Effector memory CD4-positive, alpha-beta T cell (primary cell): ENCODE data around the gene IGSF3.
"Not testable (repeated sequence)": the region's sequence is repeated elsewhere in the genome, so short reads cannot be mapped to it uniquely, and the experiment has no call there.

ENCODE experiments used
- DNase-seq, 3 donors: peaks; one replicate each; pipeline ENCODE4 v3.0.0-alpha.2; 2020
- H3K27ac ChIP-seq: 2 replicates; pipeline ENCODE4 v1.7.0; 2013; ENCODE audit warnings: mild to moderate bottlenecking, low read length, moderate library complexity; ENCODE audit not compliant: insufficient read depth, poor library complexity, severe bottlenecking
- H3K27me3 ChIP-seq: replicated peaks from 2 replicates; pipeline ENCODE4 v1.7.0; 2013; ENCODE audit warnings: mild to moderate bottlenecking, low read length; ENCODE audit not compliant: insufficient read depth, control insufficient read depth, poor library complexity, severe bottlenecking
- H3K36me3 ChIP-seq: 2 replicates; pipeline ENCODE4 v1.7.0; 2013; ENCODE audit warnings: mild to moderate bottlenecking, low read length, moderate library complexity; ENCODE audit not compliant: control insufficient read depth, insufficient read depth
- H3K4me1 ChIP-seq: 2 replicates; pipeline ENCODE4 v1.7.0; 2013; ENCODE audit warnings: low read length, mild to moderate bottlenecking; ENCODE audit not compliant: control insufficient read depth, insufficient read depth, poor library complexity, severe bottlenecking
- H3K4me3 ChIP-seq: 2 replicates; pipeline ENCODE4 v1.7.0; 2013; ENCODE audit warnings: low read length, low read depth, mild to moderate bottlenecking; ENCODE audit not compliant: insufficient read depth, poor library complexity, severe bottlenecking
- H3K9me3 ChIP-seq: 2 replicates; pipeline ENCODE4 v1.7.0; 2013; ENCODE audit warnings: mild to moderate bottlenecking, low read length, moderate library complexity; ENCODE audit not compliant: control insufficient read depth

Gene IGSF3

DNA sequence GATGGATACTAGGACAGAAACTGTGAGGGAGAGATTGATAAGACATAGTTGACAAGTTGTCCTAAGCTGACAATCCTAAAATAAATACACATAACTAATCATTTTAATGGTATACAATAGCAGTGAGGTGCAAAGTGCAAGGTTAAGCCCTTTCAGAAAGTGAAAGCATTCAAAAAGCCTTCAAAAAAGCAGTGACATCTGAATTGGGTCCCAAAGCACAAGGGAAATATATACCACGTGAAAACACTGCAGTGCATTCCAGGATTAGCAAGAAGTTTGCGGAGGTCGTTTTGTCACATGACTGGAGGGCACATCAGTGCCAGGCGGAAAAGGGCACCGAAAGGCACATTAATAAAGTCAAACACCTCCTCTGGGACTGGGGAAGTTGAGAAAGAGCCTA is 42.4 kb downstream of the IGSF3 start:
- not testable (repeated sequence) for H3K27ac ChIP-seq, H3K9me3 ChIP-seq, H3K4me3 ChIP-seq, H3K4me1 ChIP-seq, DNase-seq, H3K36me3 ChIP-seq, H3K27me3 ChIP-seq

DNA sequence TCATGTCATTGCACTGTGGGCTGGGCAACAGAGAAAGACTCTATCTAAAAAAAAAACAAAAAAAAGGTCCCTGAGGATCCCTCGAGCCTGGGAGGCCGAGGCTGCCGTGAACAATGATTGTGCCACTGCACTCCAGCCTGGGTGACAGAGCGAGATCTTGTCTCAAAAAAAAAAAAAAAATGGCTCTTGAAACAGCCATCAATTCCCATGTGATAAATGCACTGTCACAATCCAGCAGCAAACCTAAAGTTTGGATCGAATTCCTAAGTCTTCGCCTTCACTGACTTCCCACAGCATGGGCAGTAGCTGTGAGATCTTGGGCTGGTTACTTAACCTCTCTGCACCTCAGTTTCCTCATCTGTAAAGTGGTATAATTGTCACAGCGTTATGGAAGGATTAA is 43.5 kb downstream of the IGSF3 start:
- H3K4me3 ChIP-seq: no peak overlapping the region
- H3K9me3 ChIP-seq: no peaks in the 10 kb centered on the region
- no peak overlapping the region for H3K27ac ChIP-seq
- H3K4me1 ChIP-seq: no peaks in the 10 kb centered on the region
- no peaks in the 10 kb centered on the region for H3K36me3 ChIP-seq
- H3K27me3 ChIP-seq: no peaks in the 10 kb centered on the region
- DNase-seq: no peak

DNA sequence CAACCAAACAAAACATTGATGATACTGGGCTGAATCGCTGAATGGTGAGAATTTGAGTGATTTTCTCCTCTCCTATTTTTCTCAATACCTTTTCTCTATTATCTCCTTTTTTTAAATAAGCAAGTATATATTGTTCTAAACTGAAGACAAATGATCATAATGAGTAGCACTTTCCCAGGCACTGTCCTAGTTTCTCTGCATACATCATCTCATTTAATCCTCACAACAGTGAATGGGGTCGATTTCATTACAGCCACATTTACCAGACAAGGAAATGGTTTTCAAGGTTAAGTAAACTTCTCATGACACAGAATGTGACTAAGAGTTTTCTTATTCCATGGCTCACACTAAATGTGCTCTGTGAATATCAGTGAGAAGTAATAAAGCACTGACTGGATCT is 45.0 kb downstream of the IGSF3 start:
- not testable (repeated sequence) for H3K27me3 ChIP-seq, H3K36me3 ChIP-seq, H3K9me3 ChIP-seq, H3K27ac ChIP-seq, H3K4me1 ChIP-seq, H3K4me3 ChIP-seq, DNase-seq

DNA sequence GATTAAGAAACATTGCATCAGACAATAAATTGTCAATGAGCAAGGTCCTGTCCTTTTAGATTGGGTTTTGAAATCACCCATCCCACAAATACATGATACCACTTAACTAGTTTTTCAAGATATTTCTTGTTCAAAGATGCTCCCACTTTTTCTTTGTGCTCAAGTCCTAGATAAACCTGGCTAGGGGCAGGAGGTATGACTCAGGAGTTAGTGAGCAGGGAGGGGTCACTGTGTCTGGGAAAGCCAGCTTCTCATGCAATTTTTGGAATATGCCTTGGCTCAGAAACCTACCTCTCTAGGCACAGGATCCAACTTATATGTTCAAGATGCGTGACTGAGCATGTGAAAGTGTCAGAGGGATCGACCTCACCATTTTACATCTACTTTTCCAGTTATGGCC is 45.8 kb downstream of the IGSF3 start:
- not testable (repeated sequence) for H3K4me1 ChIP-seq, H3K9me3 ChIP-seq, H3K27me3 ChIP-seq, H3K36me3 ChIP-seq, DNase-seq, H3K4me3 ChIP-seq, H3K27ac ChIP-seq

DNA sequence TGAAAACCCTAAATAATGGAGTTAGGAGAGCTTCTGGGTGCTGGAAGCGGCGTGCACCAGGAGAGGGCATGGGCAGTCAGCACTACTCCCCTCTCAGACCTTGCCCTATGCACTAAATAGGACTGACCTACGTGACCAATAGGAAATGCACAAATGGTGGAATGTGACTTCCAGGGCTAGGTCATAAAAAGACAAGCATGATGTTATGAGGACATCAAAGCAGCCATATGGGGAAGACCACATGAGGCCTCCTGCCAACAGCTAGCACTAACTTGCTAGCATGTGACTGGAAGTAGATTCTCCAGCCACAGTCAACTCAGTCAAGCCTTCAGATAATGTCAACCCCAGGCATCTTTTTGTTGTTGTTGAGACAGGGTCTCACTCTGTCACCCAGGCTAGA is 47.1 kb downstream of the IGSF3 start:
- not testable (repeated sequence) for H3K36me3 ChIP-seq, H3K4me3 ChIP-seq, H3K9me3 ChIP-seq, H3K4me1 ChIP-seq, H3K27ac ChIP-seq, DNase-seq, H3K27me3 ChIP-seq

DNA sequence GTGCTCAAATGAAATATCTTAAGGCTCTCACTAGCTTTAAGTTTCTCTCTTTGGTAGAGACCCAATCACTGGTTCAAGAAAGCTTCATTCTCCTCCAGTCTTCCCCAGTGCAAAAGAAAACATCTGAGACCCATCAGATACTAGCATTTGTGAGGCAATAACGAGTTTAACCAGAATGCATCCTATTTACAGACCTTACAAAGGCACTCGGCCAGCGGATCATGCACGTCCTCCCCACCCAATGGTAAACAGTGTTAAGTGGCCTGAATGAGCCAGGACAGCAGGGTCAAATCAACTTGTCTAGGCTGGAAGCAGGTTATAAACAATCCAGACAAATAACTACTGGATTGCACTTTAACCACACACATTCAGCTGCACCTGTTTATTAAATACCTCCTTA is 48.4 kb downstream of the IGSF3 start:
- not testable (repeated sequence) for H3K4me1 ChIP-seq, H3K27me3 ChIP-seq, H3K4me3 ChIP-seq, H3K9me3 ChIP-seq, DNase-seq, H3K36me3 ChIP-seq, H3K27ac ChIP-seq

DNA sequence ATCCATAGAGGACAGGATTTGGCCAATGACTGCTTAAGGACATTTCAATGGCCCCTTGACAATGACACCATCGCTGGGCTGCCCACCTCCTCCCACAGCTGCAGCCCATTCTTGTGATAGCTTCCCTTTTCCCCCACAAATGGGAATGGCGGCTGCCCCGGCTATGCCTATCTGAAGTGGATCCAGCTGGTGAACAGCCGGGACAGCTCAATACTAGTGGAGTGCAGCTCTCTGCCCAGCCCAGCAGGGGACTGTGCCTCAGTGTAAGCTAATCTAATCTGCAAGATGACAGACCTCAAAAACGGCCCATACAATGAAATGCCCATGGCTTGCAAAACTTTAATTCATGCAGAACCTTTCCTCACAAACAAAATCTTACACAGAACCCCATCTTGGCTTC is 49.7 kb downstream of the IGSF3 start:
- not testable (repeated sequence) for H3K36me3 ChIP-seq, H3K4me3 ChIP-seq, H3K27me3 ChIP-seq, DNase-seq, H3K27ac ChIP-seq, H3K9me3 ChIP-seq, H3K4me1 ChIP-seq

DNA sequence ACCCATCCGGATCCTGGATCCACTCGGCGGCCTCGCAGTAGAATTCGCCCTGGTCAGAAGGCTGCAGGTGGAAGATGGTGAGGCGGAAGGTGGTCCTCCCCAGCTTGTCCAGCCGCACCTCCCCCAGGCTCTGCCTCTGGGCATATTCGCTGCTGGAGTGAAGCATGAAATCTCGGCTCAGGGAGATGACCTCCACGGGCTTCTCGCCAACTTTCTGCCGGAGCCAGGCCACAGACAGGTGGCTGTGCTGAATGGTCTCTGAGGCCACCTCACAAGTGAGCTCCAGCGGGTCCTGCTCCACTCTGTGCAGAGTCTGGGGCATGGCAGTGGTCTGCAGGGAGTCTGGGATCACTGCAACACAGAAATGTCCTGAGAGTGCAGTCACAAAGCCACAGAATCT is 53.7 kb downstream of the IGSF3 start:
- not testable (repeated sequence) for H3K27me3 ChIP-seq, H3K27ac ChIP-seq, DNase-seq, H3K9me3 ChIP-seq, H3K36me3 ChIP-seq, H3K4me3 ChIP-seq, H3K4me1 ChIP-seq

DNA sequence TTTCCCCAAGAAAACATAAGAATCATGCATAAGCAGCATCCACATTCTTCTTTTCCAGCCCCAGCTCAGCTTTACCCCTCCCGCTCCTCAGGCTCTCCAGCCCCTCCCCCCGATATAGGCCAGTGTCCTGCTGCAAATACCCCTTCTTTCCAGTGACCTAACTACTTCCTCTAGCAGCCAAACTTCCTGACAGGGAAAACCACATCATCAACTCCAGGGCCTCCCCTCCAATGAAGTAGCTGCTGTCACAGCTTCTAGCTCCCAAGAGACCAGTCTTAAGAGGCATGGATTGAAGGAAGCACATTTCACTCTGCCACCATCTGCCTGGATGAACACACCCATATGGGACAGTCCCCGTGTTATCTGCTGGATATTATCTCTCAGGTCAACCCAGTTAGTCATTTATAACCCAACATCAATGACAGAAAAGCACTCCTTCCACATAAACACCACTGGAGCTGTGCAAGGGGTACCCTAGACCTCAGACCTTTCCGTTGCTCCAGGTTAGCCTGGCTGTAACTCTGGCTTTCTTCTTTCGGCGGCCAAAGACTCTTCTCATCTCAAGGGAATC is 57.6 kb downstream of the IGSF3 start:
- not testable (repeated sequence) for H3K36me3 ChIP-seq, DNase-seq, H3K27ac ChIP-seq, H3K9me3 ChIP-seq, H3K4me3 ChIP-seq, H3K4me1 ChIP-seq, H3K27me3 ChIP-seq

DNA sequence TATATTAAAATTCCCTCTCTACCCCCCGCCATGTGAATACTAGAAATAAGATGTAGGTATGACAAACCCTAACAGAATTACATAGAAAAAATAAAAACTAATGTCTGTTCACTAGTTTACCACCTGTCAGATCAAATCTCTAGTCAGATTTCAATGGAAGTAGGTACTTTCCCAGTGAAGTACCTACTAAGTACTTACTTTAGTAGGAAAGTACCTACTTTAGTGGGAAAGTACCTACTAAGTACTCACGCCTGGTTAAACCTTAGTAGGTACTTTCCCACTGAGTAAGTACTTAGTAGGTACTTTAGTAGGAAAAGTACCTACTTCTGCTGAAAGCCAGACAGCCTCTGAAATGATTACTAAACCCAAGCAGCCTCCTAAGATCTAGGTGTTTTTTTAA is 58.7 kb downstream of the IGSF3 start:
- not testable (repeated sequence) for H3K9me3 ChIP-seq, H3K27ac ChIP-seq, H3K27me3 ChIP-seq, H3K36me3 ChIP-seq, DNase-seq, H3K4me3 ChIP-seq, H3K4me1 ChIP-seq

DNA sequence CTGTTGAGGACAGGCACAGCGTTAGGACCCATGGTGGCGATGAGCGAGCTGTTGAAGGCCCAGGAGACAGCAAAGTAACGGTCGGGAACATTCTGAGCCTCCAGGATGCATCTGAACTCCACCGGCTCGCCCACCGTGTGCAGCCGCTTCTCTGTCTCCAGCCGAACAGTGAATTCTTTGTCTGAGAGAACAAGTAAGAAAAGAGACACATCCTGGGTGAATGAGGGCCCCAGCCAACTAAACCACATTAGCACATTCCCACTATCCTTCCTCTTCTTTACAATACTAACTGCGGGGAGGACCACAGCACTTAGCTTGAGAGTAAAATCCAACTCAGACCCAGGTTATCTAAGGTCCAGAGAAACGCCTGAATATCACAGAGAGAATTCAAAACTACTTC is 59.4 kb downstream of the IGSF3 start:
- H3K36me3 ChIP-seq, DNase-seq, H3K4me3 ChIP-seq, H3K9me3 ChIP-seq, H3K4me1 ChIP-seq, H3K27ac ChIP-seq, H3K27me3 ChIP-seq: not testable (repeated sequence)
